Transverse colon (tissue), 3 donors: ENCODE results near the gene CYB561.

Experiments
- CTCF ChIP-seq, 5 experiments: fragments of 200-600 bp in 3 of 5; fragments of 450-650 bp in 2 of 5; sonication (generic) in 3 of 5; IDR thresholded peaks; 1 replicate in 2 of 5; 2 replicates in 3 of 5; pipeline ENCODE4 v1.5.1; 2016 to 2017; ENCODE audit warnings: antibody characterized with exemption in 5 of 5, inconsistent platforms in 3 of 5, mild to moderate bottlenecking in 2 of 5, moderate library complexity in 1 of 5
- EP300 ChIP-seq: sonication (generic); formaldehyde crosslinking; IDR thresholded peaks from one replicate; pipeline ENCODE4 v1.6.1; 2017; ENCODE audit warnings: antibody characterized with exemption, low read depth

- TF ChIP-seq CTCF (IDR thresholded peaks at IDR 0.05) (no peak), EP300 (no peak)
Measured at GRCh38 chr17:63436523-63437110, 9.5 kb downstream of the CYB561 start.
